Measurements from ENCODE around the gene TFCP2. TPM values are rescaled to one million over a fixed set of nuclear protein-coding genes. Genes with fewer than 3 reads are reported as not detected.
"Not testable (repeated sequence)": the region's sequence is repeated elsewhere in the genome, so short reads cannot be mapped to it uniquely, and the experiment has no call there.

TFCP2 gene
- total RNA-seq, 1 donor from 2014 or later = 41.1 TPM

- intact Hi-C loops (cut with micrococcal nuclease) = loop anchor here (1.0 to 5.0 kb wide), 5 partner anchors 35 to 239 kb away; partner anchors contain the start of genes BIN2, DAZAP2, LETMD1 and SLC11A2
Measured at GRCh38 chr12:51083126-51083833, 89.7 kb downstream of the TFCP2 start, which contains the start of gene CSRNP2. TSS of gene CSRNP2 (minus strand) at chr12:51083596. CDS start at chr12:51076561, 7,035 bp downstream.

GRCh38 chr12:51082561-51083125 is 90.3 kb downstream of the TFCP2 start:
- intact Hi-C loops (cut with micrococcal nuclease) = loop anchor here (1.0 to 5.0 kb wide), 5 partner anchors 34 to 240 kb away; partner anchors contain the start of genes BIN2, DAZAP2, LETMD1 and SLC11A2

- intact Hi-C loops (cut with micrococcal nuclease) = loop anchor here (5.0 kb wide), 1 partner anchor 241 kb away; the partner anchor contains the start of gene BIN2
Measured at GRCh38 chr12:51081421-51081820, 91.5 kb downstream of the TFCP2 start.

- intact Hi-C loops (cut with micrococcal nuclease) = loop anchor here (5.0 kb wide), 1 partner anchor 242 kb away; the partner anchor contains the start of gene BIN2
Measured at GRCh38 chr12:51080136-51080535, 92.8 kb downstream of the TFCP2 start.

- intact Hi-C loops (cut with micrococcal nuclease) = not testable (repeated sequence)
Measured at GRCh38 chr12:51078866-51079265, 94.1 kb downstream of the TFCP2 start.

- intact Hi-C loops (cut with micrococcal nuclease) = not testable (repeated sequence)
Measured at GRCh38 chr12:51078346-51078745, 94.6 kb downstream of the TFCP2 start.

GRCh38 chr12:51077930-51078329 is 95.0 kb downstream of the TFCP2 start:
- intact Hi-C loops (cut with micrococcal nuclease) = no loop called here

- intact Hi-C loops (cut with micrococcal nuclease) = no loop called here
Measured at GRCh38 chr12:51076236-51076930, 96.6 kb downstream of the TFCP2 start.

- intact Hi-C loops (cut with micrococcal nuclease) = no loop called here
Measured at GRCh38 chr12:51075390-51075789, 97.5 kb downstream of the TFCP2 start.

- intact Hi-C loops (cut with micrococcal nuclease) = no loop called here
Measured at GRCh38 chr12:51071663-51072062, 101.3 kb downstream of the TFCP2 start.

GRCh38 chr12:51070004-51070403 is 102.9 kb downstream of the TFCP2 start:
- intact Hi-C loops (cut with micrococcal nuclease) = no loop called here

GRCh38 chr12:51067771-51068170 is 105.2 kb downstream of the TFCP2 start:
- intact Hi-C loops (cut with micrococcal nuclease) = no loop called here

GRCh38 chr12:51067229-51067628 is 105.7 kb downstream of the TFCP2 start:
- intact Hi-C loops (cut with micrococcal nuclease) = no loop called here

- intact Hi-C loops (cut with micrococcal nuclease) = no loop called here
Measured at GRCh38 chr12:51065530-51065929, 107.4 kb downstream of the TFCP2 start.

- intact Hi-C loops (cut with micrococcal nuclease) = no loop called here
Measured at GRCh38 chr12:51062631-51063397, 110.1 kb downstream of the TFCP2 start.

GRCh38 chr12:51059086-51059485 is 113.8 kb downstream of the TFCP2 start:
- intact Hi-C loops (cut with micrococcal nuclease) = no loop called here

- intact Hi-C loops (cut with micrococcal nuclease) = no loop called here
Measured at GRCh38 chr12:51056242-51056641, 116.7 kb downstream of the TFCP2 start.

GRCh38 chr12:51055060-51055459 is 117.9 kb downstream of the TFCP2 start:
- intact Hi-C loops (cut with micrococcal nuclease) = no loop called here

- intact Hi-C loops (cut with micrococcal nuclease) = no loop called here
Measured at GRCh38 chr12:51051787-51052186, 121.1 kb downstream of the TFCP2 start.

- intact Hi-C loops (cut with micrococcal nuclease) = loop anchor here (5.0 to 10.0 kb wide), 2 partner anchors 168 to 885 kb away; partner anchors contain the start of genes CERS5 and POU6F1
Measured at GRCh38 chr12:51049525-51049924, 123.4 kb downstream of the TFCP2 start.

GRCh38 chr12:51048661-51049251 is 124.2 kb downstream of the TFCP2 start:
- intact Hi-C loops (cut with micrococcal nuclease) = loop anchor here (1.0 to 10.0 kb wide), 7 partner anchors 22 to 884 kb away; partner anchors contain the start of genes ATF1, CERS5, CSRNP2 and DAZAP2

Measured in T-helper 2 cell treated with Interferon-gamma antibody and Interleukin-4, amounts not matched to agents 100 ng/mL and 5 ng/mL, for 36 hours (primary cell).